Neural progenitor cell (in vitro differentiated cells): Measurements from ENCODE around the gene PYDC2.

Experiments used
- CTCF ChIP-seq: fragments of 200-600 bp; sonication (generic); IDR thresholded peaks from 2 replicates; pipeline ENCODE4 v1.5.1; 2017; ENCODE audit warnings: antibody characterized with exemption, mild to moderate bottlenecking
- EZH2 ChIP-seq: fragments of 200-600 bp; sonication (generic); IDR thresholded peaks from 2 replicates; pipeline ENCODE4 v1.6.1; 2017; ENCODE audit warnings: antibody characterized with exemption, mild to moderate bottlenecking, moderate library complexity

GRCh38 chr3:191431160-191431822 lies 29.7 kb upstream of the PYDC2 start:
- no peak for TF ChIP-seq CTCF
- no peak for TF ChIP-seq EZH2
